Activated T-helper 1 cell treated with anti-CD3 and anti-CD28 coated beads, Interleukin-12 subunit alpha, Interleukin-12 subunit beta, Interleukin-2, Interleukin-4 antibody, amounts not matched to agents 30 ng/mL and 10 ng/mL and 1 ng/mL, durations not matched to agents 14 hours and 24 hours and 36 hours (primary cell): ENCODE measurements around the gene LHX4. TPM values are rescaled to one million over a fixed set of nuclear protein-coding genes. Genes with fewer than 3 reads are reported as not detected.

ENCODE experiments used
- DNase-seq: peaks from one replicate; pipeline ENCODE4 v3.0.0; 2021; ENCODE audit warnings: low spot score
- H3K27ac Mint-ChIP-seq: one replicate; pipeline ENCODE4 v1.8.0; 2021; ENCODE audit warnings: mild to moderate bottlenecking, mixed read lengths
- H3K27me3 Mint-ChIP-seq: one replicate; pipeline ENCODE4 v1.8.0; 2022; ENCODE audit warnings: mild to moderate bottlenecking, moderate library complexity, mixed read lengths; ENCODE audit not compliant: insufficient read depth
- H3K36me3 Mint-ChIP-seq: one replicate; pipeline ENCODE4 v1.8.0; 2021; ENCODE audit warnings: low read depth, mixed read lengths
- H3K4me1 Mint-ChIP-seq: one replicate; pipeline ENCODE4 v1.8.0; 2021; ENCODE audit warnings: low read depth, mixed read lengths
- H3K4me3 Mint-ChIP-seq: one replicate; pipeline ENCODE4 v1.8.0; 2021; ENCODE audit warnings: mild to moderate bottlenecking, moderate library complexity, mixed read lengths
- H3K9me3 Mint-ChIP-seq: one replicate; pipeline ENCODE4 v1.8.0; 2021; ENCODE audit warnings: mixed read lengths
- intact Hi-C: fragments of 100-400 bp; cut with micrococcal nuclease; formaldehyde crosslinking; loops from one replicate; pipeline ENCODE4 v1.15.1; 2024
- total RNA-seq: library from RNA; stranded (reverse); gene quantifications from 2 replicates; pipeline ENCODE4 v1.2.3, GENCODE V29; 2022

The LHX4 gene
- total RNA-seq, 1 donor from 2014 or later: not detected

DNA sequence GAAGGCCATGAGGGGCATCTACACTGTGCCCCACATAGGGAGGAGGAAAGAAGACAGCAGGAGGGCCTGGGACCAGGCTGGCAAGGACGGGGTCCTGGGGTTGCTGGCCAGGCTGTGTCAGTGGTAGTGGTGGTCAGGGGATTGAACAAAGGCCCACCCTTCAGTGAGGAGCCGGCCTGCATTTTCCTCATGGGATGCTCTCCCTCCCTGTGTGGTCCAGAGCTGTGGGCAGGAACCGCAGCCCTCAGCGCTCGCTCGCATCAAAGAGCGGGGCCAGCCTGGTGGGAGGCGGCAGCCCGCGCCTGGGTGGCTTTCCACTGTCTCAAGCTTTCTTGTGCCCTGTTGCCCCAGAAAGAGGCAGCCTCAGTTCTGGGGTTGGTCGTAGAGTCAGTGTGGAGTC lies 24.8 kb downstream of the LHX4 start:
- Mint-ChIP-seq H3K27ac (no peak overlapping the region), H3K9me3 (no peaks in the 10 kb centered on the region), H3K36me3 (no peaks in the 10 kb centered on the region), H3K4me3 (no peak overlapping the region), H3K27me3 (peaks cover 7% of the 10 kb centered on the region), H3K4me1 (peaks cover 7% of the 10 kb centered on the region)
- no peak for DNase-seq
- intact Hi-C loops: no loop called here

DNA sequence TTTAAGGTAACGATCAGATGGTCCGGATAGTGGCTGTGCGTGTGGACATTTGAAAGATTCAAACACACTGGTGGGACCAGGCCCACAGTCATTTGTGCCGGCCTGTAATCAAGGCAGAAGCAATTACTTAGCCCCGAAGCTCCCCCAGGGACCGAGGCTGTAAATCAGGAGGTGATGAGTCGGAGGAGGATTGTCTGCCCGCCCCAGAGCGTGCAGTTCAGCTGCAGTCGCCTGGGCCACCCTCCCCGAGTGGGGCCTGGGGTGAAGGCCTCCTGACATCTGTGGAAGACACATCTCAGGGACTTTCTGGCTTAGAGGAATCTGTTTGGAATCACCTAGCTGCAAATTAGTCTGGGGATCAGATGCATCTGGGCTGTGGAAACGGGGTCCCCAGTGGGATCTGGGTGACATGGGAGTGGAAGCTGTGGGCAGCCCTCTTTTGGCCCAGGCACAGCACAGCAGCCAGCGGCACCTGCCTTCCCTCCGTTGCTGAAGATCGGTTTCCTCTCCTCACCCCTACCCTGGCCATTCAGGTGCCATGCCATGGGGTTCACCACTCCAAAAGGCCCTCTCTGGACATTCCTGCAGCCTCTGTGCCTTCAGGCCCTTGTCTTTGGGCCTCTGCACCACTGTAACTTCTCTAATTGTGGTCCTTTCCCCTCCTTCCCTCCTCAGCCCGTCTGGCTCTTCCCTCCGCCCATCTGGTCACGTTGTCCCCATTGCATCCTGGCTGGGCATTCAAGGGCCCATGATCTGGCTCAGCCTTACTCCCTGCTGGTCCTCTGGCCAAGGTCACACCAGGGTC lies 25.7 kb downstream of the LHX4 start:
- H3K4me3 Mint-ChIP-seq: no peak overlapping the region
- H3K36me3 Mint-ChIP-seq: no peaks in the 10 kb centered on the region
- H3K27me3 Mint-ChIP-seq: peaks cover 5% of the 10 kb centered on the region
- DNase-seq: no peak
- intact Hi-C loops: no loop called here
- peaks cover 5% of the 10 kb centered on the region for H3K4me1 Mint-ChIP-seq
- H3K27ac Mint-ChIP-seq: no peak overlapping the region
- no peaks in the 10 kb centered on the region for H3K9me3 Mint-ChIP-seq

DNA sequence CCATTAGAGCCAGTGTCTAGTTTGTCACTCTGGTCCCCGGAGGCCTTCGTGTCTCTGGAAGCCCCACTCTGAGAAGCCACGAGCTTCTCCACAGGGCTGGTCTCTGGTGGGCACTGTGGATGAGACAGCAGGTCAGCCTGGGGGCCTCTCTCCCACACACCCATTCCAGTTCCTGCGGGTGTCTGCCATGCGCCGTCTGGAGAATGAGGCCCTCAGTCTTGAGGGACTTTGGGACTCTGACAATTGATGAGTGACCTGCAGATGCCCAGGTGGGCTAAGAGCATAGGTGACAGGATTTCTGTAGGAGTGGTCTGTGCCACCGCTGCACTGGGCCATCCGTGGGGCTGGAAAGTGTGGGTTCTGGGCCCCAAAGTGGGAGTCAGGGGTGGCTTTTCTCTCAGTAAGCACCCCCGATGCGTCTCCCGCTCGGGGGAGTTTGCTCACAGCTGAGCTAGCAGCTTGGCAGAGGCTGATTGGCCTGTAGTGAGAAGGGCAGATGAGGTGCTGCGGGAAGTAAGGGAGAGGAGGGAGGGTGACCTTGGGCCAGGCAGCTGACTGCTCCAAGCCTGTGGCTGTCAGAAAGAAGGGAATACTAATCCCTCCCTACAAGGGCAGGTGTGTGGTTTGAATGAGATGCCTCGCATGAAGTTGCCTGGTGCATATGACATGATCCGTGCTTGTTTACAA lies 26.4 kb downstream of the LHX4 start:
- no peak for DNase-seq
- Mint-ChIP-seq H3K27me3 (peaks cover 7% of the 10 kb centered on the region), H3K4me1 (peaks cover 5% of the 10 kb centered on the region), H3K27ac (no peak overlapping the region), H3K36me3 (no peaks in the 10 kb centered on the region), H3K9me3 (no peaks in the 10 kb centered on the region), H3K4me3 (no peak overlapping the region)
- intact Hi-C loops: no loop called here

DNA sequence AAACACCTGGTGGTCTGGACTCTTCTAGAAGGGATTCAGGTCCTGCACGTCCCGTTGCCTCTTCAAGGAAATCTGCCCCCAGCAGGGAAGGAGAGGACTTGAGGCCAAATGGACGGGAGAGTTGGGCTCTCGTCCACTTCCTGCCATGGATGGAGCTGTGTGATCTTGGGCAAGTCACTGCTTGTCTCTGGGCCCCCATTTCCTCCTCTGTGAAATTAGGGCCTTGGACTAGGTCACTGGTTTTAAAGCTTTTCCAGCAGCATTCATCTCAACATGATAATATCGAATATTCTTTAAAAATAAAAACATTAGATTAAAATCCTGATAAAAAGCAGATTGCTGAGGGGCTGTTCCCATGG lies 26.9 kb downstream of the LHX4 start:
- DNase-seq: no peak
- no peak overlapping the region for H3K4me3 Mint-ChIP-seq
- peaks cover 7% of the 10 kb centered on the region for H3K27me3 Mint-ChIP-seq
- H3K36me3 Mint-ChIP-seq: no peaks in the 10 kb centered on the region
- H3K27ac Mint-ChIP-seq: no peak overlapping the region
- H3K9me3 Mint-ChIP-seq: no peaks in the 10 kb centered on the region
- intact Hi-C loops: no loop called here
- H3K4me1 Mint-ChIP-seq: peaks cover 5% of the 10 kb centered on the region

DNA sequence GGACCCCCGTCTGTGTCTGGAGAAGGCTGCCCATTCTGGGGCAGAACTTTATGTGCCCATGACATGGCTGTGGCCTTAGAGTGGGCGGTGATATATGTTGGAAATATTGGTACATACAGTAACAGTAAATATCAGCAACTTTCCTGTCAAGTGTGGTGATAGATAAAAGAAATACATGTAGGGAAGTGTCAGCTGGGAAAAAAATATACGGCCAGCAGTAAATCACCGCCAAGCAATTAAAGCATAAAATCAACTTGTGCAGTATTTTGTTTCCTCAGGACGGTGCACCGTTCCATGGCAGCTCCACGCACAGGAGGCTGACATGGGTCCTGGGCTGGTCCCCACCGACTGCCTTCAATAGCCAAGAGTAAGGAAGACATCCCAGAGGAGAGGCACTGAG lies 27.4 kb downstream of the LHX4 start:
- H3K4me3 Mint-ChIP-seq: no peak overlapping the region
- DNase-seq: no peak
- intact Hi-C loops: no loop called here
- no peaks in the 10 kb centered on the region for H3K9me3 Mint-ChIP-seq
- no peak overlapping the region for H3K27ac Mint-ChIP-seq
- no peaks in the 10 kb centered on the region for H3K36me3 Mint-ChIP-seq
- peaks cover 3% of the 10 kb centered on the region for H3K4me1 Mint-ChIP-seq
- H3K27me3 Mint-ChIP-seq: peaks cover 7% of the 10 kb centered on the region

DNA sequence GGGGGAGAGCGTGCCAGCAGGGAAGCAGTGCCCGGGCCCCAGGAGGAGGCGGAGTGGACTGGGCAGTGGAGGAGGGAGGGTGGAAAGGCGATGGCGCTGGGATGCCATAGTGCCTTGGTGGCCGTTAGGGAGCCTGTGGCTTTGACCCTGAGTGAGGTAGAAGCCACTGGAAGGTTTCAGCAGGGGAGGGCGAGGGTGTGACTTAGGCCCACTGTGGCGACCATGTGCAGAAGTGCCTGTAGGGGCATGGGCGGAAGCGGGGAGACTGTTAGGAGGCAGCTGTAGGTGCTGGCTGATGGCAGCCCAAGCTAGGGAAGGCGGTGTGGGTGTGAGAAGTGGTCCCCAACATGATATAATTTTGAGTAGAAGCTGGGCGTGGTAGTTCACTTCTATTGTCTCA lies 28.2 kb downstream of the LHX4 start:
- intact Hi-C loops: no loop called here
- Mint-ChIP-seq H3K27me3 (peaks cover 7% of the 10 kb centered on the region), H3K4me3 (no peak overlapping the region), H3K4me1 (no peaks in the 10 kb centered on the region), H3K36me3 (no peaks in the 10 kb centered on the region), H3K27ac (no peak overlapping the region), H3K9me3 (no peaks in the 10 kb centered on the region)
- DNase-seq: no peak

DNA sequence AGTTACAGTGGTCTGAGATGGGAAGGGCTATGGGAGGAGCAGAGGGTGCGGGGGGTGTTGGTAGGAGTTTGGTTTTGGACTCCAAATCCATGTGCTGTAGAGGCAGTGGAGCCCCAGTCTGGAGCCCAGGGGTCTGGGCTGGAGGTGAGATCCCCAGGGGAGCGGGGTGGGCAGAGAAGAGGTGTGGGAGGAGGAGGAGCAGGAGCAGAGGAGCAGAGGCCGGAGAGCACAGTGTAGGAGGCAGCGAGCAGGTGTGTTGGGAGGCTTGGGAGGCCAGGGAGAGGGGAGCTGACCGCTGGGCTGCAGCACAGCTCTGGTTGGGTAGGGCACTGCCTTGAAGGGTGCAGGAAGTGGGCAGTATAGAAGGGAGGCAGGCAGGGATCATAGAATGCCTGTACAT lies 28.9 kb downstream of the LHX4 start:
- Mint-ChIP-seq H3K4me1 (no peaks in the 10 kb centered on the region), H3K27me3 (peaks cover 3% of the 10 kb centered on the region), H3K27ac (no peak overlapping the region), H3K4me3 (no peak overlapping the region), H3K36me3 (no peaks in the 10 kb centered on the region), H3K9me3 (no peaks in the 10 kb centered on the region)
- DNase-seq: no peak
- intact Hi-C loops: no loop called here

DNA sequence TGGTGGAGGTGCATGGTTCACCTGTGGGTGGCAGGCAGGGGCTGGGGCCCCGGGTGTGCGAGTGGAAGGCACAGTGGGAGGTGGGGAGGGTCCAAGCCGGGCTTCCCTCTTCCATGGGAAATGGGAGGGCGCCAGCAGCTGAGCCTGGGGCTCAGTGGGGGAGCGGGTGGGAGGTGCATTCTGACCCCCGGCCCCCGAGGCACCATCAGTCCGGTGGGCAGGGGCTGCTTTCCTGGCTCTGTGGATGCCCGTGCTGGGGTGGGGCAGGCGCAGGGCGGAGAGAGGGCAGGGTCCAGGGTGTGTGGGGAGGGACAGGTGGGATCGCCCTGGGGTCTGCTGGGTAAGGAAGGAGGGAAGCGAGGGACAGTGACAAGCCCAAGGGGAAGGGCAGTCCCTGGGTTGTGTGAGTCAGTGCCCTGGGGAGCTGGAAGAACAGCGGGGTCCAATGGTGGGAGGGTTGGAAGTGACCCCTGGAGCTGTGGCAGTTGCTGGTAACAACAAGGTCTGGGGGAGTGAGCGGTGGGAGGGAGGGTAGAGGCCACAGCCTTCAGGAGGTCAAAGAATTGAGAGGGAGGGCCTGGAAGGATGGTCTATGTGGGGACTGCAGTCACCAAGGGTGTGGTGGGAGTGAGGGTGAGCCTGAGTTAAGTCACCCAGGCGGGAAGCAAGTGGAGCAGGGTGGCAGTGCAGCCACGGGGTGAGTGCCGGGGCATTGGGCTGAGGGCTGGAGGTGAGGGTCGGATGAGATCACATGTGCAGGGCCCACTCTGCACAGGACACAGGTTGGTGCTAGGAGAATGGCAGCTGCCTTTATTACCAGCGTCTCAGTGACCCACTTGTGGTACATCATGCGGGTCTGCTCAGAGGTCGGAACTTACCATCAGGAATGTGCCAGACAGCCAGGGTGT lies 29.6 kb downstream of the LHX4 start:
- H3K27ac Mint-ChIP-seq: no peak overlapping the region
- H3K27me3 Mint-ChIP-seq: peaks cover 3% of the 10 kb centered on the region
- H3K4me3 Mint-ChIP-seq: no peak overlapping the region
- no peaks in the 10 kb centered on the region for H3K9me3 Mint-ChIP-seq
- DNase-seq: no peak
- H3K36me3 Mint-ChIP-seq: no peaks in the 10 kb centered on the region
- H3K4me1 Mint-ChIP-seq: no peaks in the 10 kb centered on the region
- intact Hi-C loops: no loop called here

DNA sequence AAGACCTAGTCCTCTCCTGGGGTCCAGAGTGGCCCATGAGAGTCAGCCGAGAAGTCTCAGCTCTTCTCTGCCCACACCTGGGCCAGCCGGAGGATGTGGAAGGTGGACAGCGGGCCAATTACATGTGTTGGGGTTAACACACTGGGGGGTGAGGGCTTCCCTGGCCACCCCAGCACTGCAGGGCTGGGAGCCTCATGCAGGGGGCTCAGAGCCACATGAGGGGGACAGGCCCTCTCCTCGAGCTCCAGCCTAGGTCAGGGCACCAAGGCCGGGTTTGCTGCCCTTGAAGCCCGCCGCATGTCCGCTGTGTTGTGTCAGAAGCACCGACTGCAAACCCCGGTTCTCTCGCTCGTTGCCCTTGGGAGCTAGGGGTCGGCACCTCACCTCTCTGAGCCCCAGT lies 30.5 kb downstream of the LHX4 start:
- Mint-ChIP-seq H3K27me3 (peaks cover 3% of the 10 kb centered on the region), H3K9me3 (no peaks in the 10 kb centered on the region), H3K4me3 (no peak overlapping the region), H3K36me3 (no peaks in the 10 kb centered on the region), H3K4me1 (no peaks in the 10 kb centered on the region), H3K27ac (no peak overlapping the region)
- intact Hi-C loops: no loop called here
- DNase-seq: no peak

DNA sequence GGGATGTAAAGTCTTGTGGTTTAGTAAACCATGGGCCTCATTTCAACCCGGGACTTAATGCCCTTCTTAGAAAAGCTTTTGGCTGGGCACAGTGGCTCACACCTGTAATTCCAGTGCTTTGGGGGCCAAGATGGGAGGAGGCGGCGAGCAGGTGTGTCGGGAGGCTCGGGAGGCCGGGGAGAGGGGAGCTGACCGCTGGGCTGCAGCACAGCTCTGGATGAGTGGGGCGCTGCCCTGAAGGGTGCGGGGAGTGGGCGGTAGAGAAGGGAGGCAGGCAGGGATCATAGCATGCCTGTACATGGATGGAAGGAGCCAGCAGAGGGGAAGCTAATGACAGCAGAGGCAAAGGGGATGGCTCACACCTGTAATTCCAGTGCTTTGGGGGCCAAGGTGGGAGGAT lies 31.0 kb downstream of the LHX4 start:
- intact Hi-C loops: no loop called here
- DNase-seq: no peak
- Mint-ChIP-seq H3K36me3 (no peaks in the 10 kb centered on the region), H3K4me3 (no peak overlapping the region), H3K4me1 (no peaks in the 10 kb centered on the region), H3K27ac (no peak overlapping the region), H3K27me3 (peaks cover 3% of the 10 kb centered on the region), H3K9me3 (no peaks in the 10 kb centered on the region)

DNA sequence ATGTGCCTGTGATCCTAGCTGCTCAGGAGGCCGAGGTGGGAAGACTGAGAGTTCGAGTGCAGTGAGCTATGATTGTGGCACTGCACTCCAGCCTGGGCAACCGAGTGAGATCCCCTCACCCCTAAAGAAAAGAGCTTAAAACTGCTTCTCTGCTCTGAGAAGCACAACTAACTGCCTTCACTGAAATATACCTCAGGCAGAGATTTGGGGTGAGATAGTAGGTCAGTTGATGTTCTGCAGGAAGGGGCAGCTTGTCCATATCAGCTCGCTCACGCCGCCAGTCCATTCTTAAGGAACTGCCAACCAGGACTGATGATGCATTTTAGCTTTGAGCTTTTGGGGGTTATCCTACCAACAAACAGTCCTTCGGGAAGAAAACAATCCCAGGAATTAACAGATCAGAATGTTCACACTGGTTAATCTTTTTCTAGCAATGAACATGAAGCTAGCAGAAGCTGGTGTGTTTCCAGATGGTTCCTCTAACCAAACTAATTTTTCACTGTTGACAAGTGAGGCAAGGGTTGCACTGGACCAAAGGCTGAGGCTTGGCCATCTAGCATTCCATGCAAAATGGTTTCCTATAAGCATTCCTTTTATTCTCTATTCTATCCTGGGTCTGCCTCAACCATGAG lies 31.6 kb downstream of the LHX4 start:
- no peaks in the 10 kb centered on the region for H3K9me3 Mint-ChIP-seq
- H3K36me3 Mint-ChIP-seq: no peaks in the 10 kb centered on the region
- no peak overlapping the region for H3K27ac Mint-ChIP-seq
- no peaks in the 10 kb centered on the region for H3K4me1 Mint-ChIP-seq
- intact Hi-C loops: no loop called here
- no peak for DNase-seq
- H3K27me3 Mint-ChIP-seq: peaks cover 3% of the 10 kb centered on the region
- no peak overlapping the region for H3K4me3 Mint-ChIP-seq

DNA sequence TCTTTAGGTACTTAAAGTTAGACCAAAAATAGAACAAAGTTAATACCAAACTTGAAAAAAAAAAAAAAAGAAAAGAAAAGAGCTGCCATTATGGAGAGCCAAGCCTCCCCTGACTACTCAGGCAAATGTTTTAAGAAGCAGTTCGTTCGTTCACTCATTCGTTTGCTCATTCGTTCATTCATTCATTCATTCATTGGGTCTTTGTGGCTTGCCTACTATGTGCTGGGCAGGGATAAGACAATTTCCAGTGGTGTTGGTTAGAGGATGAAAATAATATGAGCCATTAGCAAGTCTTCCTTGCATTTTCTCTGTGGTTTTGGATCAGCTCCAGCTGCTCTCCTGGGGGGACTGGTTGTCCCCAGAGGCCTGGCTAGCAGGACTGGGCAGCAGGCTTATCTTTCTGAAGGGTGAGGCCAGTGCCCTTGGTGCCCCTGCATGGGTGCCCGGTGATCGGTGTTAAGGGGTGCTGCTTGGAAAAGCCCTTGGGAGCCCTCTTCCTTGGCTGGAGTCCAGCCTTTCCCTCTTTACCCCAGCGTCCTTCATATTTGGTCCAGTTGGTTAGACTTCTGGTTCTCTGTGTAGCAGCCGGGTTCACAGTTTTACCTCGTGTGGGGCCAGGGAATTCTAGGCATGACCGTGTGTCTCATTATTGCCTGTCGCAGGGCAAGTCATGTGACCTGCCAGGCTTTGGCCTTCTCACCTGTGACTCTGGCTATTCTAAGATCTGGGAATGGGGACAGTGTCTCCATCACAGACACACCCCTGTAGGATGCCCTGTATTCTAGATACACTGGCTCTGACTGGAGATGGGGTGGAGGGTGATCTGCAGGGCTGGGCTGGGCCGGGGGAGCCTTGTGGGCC lies 32.8 kb downstream of the LHX4 start:
- Mint-ChIP-seq H3K9me3 (no peaks in the 10 kb centered on the region), H3K4me3 (no peak overlapping the region), H3K27me3 (peaks cover 3% of the 10 kb centered on the region), H3K4me1 (no peaks in the 10 kb centered on the region), H3K27ac (no peak overlapping the region), H3K36me3 (no peaks in the 10 kb centered on the region)
- no peak for DNase-seq
- intact Hi-C loops: no loop called here
